HG03064 (cell line): ENCODE data around the gene ZBTB18.

ENCODE experiments used
- ATAC-seq: cut with Tn5 transposase; IDR thresholded peaks from one replicate; pipeline ENCODE4 v1.9.1; 2021; ENCODE audit warnings: low read depth; ENCODE audit not compliant: unreplicated experiment

ZBTB18 gene

DNA sequence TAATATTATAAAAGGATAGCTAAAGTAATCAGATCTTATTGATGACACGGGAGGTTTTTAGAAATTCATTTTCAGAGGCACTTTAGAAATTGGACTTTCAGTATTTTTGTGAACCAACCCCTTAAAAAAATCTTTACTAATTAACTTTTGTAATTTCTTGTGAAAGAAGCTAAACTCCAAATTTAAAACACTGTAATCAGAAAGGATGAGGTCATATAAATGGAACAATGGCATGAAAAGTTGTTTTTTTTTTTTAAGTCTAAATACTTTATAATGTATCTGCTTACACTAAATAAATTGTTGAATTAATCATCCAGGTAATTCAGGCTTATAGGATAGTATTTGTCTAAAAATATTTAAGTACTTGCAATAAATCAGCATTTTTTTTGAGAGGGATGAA is 9.0 kb downstream of the ZBTB18 start:
- no peak for ATAC-seq

DNA sequence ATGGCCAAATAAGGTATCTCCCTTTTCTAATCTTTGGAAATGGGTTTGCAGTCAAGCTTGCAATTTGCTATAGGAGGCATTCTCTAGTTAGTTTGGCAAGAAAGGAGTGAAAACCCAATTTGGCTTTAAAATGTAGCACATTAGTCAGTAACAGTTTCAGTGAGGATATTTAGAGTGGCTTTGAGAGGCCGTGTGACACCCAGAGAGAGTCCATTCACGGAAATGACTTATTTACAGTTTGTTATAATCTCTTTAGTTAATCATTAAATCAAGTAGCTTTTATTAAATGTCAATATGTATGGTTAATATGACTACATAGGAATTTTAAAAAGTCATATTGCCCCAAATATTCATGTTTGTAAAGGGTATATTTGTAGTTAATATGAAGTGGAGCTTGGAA is 9.6 kb downstream of the ZBTB18 start:
- no peak for ATAC-seq

DNA sequence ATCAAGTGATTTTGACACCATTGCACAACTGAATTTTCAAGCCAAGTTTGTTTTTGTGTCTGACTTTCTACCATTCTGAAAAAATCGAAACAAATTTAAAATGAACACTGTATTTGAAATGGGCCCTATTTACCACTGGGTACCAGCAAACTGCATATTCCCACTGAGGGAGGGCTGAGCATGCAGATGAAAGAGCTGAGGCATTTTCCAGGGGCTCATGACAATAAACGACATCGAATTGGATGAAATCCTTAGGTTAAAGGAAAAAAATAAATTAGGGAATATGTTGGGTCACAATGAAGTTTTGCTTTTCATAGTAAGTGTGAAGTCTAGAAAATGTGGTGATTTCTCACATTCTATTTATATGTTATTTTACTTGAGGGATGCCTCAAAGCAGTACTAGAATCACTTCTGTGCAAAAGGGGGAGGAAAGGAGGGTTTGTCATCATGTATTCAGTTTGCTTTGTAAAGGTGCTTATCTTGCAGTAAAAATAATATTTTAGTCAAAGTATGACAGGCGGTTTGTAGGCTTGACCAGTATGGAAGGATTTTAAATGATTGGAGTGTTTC is 11.2 kb downstream of the ZBTB18 start:
- ATAC-seq = no peak

DNA sequence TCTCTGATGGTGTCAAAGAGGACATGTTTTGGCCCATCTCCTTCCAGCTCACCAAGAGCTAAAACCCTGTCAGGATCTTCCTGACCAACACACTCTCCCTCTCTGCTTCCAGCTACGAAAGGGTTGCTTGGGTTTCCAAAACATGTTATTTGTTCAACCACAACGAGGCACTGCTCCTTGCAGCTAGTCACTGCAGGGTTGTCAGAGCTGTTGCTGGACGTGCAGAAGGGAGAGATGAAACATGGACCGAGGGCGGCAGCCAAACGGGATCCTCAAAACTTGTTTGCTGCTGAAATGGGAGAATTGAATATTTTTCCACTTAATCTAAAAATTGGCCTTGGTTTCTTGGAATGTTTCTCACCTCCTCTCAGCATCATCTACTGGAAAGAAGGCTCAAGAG is 12.4 kb downstream of the ZBTB18 start:
- ATAC-seq = no peak

DNA sequence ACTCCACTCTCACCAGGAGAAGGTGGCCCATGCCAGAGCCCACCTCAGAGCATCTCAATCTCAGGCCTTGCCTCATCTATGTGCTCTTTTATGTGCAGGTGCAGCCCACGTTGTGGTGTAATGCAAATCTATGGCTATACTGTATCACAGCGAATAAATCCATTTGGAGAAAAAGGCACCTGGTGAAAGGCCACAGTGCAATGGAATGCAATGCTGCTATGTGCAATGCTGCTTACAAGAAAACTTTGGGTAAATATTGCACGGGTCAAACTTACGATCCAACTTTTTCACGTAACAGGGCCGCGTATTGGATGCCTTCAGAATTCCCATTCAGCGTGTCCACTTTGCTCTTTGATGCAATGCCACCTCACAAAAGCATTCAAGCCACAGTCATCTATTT is 13.5 kb downstream of the ZBTB18 start:
- no peak for ATAC-seq

DNA sequence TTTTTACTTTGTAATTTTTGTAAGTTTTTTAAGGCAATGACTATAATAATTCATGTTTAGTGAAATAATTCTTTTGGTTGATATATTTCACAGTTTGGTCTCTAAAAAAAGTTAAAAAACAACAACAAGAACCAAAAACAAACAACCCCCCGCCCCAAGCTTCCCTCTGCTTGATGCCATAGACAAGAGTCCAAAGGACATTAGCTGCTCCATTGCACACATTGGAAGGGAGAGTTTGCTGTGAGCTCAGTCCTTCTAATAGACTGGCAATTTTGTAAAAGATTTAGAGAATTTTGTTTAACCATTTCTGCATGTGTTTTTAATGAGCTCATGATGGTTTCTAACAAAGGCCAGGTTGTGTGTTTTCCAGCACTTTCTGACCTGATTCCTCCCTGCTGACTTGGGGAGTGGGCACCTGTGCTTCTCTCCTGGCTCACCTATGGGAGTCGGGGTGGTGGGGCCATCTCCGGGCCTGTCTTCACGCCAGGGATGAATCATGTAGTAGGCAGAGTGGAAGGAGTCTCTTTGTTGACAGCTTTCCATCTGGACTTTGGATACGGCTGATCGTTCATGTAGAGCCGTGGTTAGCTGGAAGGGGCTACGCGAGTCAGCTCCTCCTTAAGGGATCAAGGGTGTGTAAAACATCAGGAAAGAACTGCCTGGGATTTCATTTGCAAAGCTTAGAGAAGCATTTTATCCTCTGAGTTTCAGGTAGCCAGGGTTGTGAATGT is 14.1 kb downstream of the ZBTB18 start:
- ATAC-seq = no peak

DNA sequence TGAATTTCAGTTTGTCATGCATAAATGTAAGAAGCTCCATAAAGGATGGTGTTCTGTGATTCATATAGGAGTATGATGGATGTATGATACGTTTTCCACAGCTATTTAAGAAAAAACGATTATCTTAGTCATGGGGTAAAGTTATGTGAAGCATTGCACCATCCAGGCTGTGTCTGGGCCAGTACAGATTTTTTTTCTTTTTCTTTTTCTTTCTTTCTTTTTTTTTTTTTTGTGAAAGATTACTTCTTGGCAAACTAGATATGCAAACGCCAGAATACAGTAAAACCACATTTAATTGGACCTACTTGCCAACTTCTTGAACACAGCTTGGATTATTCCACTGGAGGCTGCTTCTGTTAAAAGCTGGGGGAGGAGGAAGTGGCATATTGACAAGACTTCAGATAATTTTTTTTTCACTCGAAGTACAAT is 14.9 kb downstream of the ZBTB18 start:
- no peak for ATAC-seq

DNA sequence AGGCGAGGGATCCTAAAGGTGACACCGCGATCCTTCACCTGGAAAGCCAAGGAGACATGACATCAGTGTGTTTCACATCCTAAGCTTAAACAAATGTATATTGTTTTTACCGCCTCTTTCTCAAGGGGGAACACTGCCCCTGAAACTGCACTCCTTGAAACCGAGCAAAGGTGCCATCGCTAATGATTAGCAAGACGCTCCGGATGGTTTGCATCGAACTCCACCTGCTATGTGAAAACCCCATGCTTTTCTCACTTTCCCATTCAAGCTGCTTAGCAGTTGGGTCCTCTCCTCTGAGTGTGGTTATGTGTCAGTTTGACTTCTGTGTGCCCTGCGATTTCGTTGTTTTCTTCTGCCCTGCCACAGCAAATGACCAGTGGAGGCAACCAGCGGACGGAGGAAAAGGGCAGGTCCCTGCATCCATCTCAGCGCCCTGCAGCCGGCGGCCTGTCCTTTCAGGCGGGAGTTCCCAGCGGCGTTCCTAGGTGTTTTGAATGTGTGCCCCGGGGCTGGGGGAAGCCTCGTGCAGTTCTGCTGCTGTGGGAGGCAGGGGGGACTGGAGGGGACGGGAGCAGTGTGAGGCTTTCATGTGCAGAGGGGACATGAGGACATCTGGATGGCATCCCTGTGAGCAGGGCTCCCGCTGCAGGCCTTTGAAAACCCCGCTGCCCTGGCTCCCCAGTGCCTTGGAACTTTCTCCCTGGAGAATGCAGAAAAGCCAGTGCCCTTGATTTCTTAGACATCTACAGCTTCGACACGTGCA is 16.1 kb downstream of the ZBTB18 start:
- ATAC-seq = no peak

DNA sequence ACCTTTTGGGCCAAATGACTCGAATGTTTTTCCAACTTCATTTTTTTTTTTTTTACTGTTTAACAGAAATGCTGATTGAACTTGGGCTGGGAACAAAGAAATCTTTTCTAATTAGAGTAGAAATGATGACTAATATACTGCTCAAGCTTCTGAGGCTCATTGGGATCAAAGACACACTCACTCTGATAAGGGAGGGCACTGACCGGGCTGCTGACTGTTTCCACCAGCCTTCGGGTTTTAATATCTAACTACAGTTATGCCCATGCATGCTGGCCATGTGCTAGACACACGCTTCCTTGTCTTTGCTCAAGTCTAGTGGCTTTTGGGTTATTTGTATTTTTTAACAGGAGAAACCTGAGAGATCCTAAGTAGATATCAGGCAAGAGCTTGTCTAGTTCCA is 16.8 kb downstream of the ZBTB18 start:
- no peak for ATAC-seq

DNA sequence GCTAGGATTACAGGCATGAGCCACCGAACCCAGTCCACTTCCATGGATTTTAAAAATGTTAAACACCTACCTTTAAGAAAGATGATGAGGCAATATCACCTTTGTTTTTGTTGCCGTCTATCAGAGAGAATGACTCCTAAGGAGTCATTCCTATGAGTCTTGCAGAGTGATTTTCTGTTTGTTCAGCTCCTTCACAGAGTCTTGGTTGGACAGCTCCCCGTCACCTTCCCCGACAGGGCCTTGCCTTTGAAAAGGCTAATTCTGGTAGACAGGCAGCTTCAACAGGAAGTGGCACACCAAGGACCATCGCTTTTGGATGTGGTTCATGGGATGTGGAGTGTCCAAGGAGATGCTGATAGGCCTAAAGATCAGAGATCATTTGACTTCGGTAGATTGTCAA is 17.5 kb downstream of the ZBTB18 start:
- no peak for ATAC-seq

DNA sequence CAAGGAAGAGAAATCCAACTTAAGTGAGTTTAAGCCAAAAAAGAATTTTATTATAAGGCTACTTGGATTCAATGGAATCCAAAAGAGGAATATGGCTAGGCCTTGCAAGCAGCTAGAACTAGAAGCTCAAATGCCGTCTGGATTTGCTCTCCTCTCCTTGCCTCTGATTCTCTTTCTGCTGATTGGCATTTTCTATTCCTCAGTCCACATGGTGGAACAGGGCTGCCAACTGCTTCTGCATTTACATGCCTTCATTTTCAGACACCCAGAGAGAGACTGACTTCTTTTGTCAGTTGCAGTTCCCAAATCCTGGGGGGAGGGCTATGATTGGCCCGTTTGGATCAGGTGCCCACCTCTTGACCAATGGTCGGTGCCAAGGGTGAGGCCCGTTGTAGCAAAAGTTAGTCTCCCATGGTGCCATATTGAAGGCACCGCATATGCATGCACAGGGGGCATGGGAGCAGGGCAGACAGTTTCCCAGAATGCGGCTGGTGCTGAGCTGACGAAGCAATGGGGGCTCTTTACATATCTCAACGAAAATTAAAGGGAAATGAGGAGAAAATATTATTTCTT is 18.3 kb downstream of the ZBTB18 start:
- no peak for ATAC-seq

DNA sequence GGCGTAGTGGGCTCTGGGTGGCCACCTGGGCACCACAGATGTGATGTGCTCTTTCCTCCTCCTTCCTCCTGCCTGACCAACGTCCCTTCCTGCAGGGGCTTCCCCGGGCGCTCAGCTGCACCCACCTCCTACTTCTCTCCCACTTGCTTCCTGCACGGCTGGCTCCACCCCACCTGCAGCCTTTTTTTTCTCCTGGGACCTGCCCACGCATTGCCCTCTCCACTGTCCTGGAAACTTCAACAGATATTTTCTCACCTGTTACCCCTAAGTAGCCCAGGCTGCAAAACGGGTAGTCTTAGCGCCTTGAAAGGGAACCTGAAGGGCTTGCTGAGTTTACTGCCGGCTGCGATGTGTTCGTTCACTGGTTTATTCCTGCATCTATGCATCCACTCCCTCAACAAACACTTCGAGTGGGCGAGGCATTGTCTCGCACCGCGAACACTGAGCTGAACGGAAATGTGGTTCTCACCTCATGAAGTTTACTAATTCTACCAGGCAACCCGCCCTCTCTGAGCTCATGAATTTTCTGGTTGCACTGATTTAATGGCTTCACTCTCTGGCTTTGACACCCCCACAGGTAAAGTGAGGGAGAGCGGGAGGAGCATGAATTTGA is 23.6 kb downstream of the ZBTB18 start:
- peak; percentile 59 for ATAC-seq

DNA sequence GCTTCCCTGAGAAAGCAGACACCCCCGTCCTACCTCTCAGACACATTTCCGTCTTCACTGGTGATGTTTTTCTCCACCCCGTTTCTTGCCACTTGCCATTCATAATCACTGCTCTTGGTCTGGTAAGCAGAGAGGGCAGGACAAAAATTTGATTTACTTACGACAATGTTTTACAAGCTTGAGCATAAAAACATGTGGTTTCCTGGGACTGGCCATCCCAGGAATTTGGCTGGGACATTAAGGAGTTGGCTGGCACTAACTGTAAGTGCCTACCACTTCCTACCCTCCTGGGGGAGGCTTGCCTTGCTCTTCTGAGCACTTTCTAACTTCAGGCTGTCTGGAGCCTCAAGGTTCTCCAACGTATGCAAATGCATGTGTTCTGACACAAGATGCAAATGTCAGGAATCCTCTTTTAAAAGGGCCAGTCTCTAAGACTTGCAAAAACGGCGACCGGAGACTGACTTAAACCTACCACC is 24.2 kb downstream of the ZBTB18 start:
- ATAC-seq = no peak

DNA sequence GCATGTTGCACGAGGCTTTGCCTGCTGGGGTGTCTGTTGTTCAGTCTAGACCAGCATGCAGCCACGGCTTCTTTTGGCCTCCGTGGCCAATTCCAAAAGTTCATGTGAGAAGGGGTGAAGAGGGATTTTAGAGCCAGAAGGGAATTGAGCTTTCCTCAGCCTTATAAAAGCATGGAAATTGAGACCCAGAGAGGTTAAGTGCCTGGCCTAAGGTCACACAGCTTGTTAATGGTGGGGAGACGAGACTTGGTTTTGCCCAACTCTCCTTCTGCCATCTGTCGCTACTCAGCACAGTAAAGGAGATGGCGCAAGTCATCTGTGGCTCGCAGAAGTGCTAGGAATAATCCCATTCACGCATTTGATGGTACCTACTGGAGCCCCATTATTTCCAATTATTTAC is 25.7 kb downstream of the ZBTB18 start:
- ATAC-seq = no peak

DNA sequence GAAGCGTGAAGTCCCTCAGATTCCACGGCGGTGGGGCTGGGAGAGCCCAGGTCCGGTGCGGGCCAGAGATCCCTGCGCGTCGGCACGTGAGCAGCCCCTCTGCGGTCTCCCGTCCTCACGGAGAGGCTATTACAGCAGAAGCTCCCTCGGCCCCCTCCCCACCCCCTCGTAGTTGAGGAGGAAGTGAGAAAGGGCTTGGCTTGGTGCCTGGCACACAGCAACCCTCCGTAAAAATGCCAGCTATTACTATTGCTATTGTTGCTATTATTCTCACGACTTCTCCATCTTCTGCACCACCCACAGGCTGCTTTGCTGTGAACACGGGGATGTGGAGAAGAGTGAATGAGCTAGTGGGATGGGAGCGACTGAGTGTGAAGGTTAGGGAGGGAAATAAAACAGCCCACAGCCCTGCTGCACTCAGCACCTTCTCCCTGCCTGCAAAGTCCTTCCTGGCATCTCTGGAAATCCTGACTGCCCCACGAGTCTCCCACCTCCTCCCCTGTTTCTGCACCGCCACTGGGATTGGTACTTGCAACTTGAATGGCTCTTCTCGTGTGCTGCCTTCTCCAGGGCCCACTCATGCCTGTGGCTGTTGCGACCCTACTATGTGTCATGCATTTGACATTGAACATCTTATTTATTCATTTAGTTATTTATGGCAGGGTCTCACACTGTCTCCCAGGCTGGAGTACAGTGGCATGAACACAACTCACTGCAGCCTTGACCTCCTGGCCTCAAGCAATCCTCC is 26.6 kb downstream of the ZBTB18 start:
- no peak for ATAC-seq

DNA sequence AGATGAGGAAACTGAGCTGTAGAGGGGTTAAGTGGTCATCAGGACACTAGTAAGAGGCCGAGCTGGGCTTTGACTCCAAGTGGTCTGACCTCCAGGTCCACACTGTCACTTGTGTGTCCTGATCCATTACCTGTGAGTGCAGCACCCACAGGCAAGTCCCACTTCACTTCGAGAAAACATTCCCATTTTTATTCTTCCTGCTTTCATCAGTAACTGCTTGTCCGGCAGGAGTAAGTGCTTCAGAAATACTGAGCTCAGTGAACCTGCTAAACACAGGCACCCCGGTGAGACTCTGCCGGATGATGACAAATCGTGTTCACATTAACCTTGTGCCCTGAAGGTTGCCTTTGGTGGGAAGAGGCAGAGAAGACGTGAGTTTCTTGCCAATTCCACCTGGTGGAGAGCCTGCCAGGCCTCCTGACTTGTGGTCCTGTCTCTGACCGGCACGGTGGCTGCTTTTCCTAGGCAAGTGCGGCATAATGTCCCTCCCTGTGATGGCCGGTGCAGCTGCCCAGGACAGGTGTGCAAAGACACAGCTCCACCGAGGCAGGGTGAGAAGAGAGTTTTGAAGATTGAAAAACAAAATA is 29.4 kb downstream of the ZBTB18 start:
- no peak for ATAC-seq

DNA sequence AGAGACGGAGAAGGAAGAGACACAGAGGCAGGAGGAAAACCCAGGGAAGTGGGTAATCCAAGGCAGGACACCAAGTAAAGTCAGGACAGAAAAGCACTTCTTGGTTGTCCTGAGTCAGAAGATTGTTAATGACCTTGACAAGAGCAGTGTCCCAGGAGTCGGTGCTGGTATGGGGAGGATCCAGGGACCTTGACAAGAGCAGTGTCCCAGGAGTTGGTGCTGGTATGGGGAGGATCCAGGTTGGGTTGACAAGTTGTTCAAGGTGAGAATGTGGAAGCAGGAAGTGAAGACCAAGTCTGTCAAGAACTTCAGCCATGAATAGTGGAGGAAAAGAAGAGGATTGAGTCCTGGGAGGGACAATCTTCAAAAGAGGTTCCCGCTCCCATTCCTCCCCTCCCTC is 31.9 kb downstream of the ZBTB18 start:
- no peak for ATAC-seq

DNA sequence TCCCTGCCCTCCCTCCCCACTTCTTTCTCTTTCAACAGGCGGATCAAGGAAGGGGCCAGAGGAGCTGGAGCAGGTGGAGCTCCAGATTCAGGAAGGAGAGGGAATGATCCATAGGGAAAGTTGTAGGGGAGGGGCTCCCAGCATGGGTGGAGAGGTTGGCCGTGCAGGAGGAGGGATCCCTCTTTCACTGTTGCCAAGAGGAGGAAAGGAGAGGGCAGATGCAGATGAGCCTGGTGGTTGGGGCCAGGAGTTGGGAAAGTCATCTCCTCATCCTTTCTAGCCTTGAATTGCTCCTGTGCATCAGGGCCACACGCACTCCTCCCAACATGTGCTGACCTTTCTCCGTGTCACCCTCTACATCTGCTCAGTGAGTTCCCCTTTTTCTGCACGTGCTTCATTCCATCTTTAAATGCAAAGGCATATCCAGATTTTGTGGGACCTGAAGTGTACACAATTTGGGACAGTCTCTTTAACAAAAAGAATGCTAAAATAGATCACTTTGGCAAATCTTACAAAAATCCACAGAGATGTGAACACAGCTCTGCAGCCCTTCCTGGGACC is 32.4 kb downstream of the ZBTB18 start:
- no peak for ATAC-seq

DNA sequence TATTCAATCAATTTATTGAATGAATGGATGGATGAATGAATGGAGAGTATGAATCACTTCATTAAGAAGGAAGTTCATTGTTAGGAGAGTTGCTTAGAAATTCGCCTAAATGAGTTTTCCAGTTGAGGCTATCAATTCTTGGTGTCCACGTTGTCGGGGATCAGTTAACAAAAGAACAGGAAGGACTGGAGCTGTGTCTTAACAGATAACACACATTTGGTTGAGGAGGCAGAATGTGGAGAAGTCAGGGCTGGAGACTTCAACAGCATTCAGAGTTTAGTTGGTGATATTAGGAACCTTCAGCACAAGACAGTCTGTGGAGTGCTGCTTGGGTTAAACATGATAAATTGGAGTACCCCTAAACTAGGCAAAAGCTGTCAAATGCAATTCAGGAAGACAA is 33.7 kb downstream of the ZBTB18 start:
- ATAC-seq = no peak

DNA sequence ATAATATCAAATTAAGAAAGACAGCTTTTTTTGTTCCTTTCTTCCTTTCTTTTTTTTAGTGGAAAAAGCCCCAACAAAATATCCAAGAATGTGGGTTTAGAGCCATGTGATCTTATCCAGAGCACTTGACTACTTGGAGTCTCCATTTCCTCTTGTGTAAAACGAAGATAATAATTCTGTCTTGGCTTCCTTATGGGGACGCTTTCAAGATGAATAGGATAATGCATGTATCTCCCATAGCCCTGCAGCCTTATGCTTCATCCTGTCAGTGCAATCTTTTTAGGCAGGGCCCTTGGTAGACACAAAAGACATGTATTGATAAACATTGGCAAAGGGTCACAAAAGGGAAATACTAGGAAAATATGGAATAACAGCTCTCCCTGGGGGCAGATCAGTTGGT is 34.8 kb downstream of the ZBTB18 start:
- no peak for ATAC-seq
